GM11168 (cell line): ENCODE data around the gene CDC42EP3.

Experiments used
- in situ Hi-C: fragments of 300-500 bp; cut with MboI; formaldehyde crosslinking; loops from one replicate; pipeline ENCODE4 v1.12.0; 2022; ENCODE audit warnings: low sequenced_read_pairs; ENCODE audit not compliant: unreplicated experiment

CDC42EP3 gene

DNA sequence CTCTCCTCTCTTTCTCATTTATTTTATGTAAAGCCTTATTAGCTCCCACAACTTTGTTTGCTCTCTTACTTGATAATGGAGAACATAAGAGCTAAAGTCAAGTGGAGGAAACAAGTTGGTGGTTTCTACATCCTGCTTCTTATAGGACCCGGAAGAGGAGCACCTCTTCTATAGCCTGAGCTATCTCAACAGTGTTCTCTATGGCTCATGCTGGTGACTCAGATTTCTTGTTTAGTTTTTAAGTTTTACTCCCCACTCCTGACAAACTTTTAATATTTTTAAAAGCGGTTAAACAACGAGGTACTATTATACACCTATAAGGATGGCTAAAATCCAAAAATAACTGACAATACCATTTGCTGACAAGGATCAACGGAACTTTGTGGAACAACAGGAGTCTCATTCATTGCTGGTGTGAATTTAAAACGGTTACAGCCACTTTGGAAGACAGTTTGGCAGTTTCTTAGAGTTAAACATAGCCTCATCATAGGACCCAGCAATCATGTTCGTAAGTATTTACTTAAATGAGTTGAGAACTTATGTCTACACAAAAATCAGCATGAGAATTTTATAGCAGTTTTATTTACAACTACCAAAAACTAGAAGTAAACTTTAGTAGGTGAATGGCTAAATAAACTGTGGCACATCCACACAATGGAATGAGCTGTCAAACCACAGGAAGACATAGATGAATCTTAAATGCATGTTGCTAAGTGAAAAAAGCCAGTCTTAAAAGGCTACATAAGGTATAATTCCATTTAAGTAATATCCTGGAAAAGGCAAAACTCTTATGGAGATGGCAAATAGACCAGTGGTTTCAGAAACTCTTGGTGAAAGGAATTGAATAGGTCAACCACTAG lies 12.7 kb upstream of the CDC42EP3 start:
- in situ Hi-C loops: no loop called here

DNA sequence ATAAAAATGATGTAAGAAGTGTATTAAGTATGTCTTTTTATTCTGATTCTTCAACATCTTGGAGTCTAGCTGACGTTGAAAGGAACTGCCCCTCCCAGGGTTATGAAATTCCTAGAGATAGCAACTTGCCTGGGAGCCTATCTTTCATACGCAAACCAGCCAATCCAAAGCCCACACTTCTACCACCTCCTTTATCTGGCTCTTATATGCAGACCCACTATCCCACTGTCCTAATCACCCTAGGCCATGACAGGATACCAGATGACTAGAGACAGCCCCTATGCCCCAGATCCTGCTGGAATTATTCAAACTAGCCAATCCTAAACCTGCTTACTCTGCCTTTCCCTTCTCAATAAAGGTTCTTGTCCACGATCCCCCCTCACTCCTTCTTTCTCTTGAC lies 11.8 kb upstream of the CDC42EP3 start:
- in situ Hi-C loops: no loop called here

DNA sequence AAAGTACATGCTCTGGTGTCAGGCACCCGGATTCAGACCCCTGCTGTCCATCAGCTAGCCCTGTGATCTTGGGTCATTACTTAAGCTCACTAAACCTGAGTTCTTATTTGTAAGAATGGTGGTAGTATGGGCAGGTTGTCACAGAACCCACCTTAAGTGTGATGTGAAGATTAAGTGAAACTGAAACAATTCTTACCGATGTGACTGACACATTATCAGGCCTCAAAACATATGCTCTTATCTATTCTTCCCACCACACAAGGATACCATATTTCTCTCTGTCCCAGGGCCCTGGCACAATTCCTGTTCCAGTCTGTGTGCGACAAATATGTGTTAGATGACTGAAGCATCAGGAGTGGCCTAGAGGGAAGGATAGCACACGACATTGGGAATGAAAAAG lies 11.0 kb upstream of the CDC42EP3 start:
- in situ Hi-C loops: no loop called here

DNA sequence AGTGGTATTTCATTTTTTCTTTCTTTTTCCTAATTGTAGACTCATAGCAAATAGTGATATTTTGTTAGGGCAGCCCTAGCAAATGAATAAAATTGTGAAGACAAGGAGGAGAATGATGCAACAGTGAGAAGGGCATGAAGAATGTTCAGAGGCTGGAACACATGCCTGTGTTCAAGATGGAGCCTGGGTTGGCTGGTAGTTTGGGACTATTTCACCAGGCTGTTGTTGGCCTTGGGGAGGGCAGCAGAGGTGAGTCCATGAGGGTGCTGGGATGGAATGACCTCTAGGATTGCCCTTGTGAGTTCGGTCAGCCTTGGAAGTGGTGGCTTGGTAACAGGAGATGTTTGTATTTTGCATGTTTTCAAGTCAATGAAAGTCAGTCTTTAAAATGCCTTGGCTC lies 10.1 kb upstream of the CDC42EP3 start:
- in situ Hi-C loops: no loop called here

DNA sequence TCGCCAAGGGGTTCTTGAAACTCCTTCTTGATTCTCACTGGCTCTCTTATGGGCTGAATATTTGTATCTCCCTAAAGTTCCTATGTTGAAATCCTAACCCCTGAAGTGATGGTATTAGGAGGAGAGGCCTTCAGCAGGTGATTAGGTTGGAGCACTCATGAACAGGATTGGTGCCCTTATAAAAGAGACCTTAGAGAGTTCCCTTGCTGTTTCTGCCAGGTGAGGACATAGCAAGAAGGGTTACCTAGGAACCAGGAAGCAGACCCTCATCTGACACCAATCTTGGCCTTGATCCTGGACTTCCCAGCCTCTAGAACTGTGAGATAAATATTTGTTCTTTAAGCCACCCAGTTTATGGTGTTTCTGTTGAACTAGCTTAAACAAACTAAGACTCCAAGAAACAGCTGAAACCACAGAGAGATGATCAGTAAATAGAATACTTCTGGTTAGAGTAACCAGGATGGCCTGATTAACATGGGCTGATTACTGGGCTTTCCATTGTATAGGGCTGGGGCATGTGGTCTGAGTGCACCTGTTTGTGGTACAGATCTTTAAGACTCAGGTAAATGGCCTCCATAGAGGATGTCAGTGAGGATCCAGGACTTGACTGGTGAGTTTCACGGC lies 7.7 kb upstream of the CDC42EP3 start:
- in situ Hi-C loops: no loop called here

DNA sequence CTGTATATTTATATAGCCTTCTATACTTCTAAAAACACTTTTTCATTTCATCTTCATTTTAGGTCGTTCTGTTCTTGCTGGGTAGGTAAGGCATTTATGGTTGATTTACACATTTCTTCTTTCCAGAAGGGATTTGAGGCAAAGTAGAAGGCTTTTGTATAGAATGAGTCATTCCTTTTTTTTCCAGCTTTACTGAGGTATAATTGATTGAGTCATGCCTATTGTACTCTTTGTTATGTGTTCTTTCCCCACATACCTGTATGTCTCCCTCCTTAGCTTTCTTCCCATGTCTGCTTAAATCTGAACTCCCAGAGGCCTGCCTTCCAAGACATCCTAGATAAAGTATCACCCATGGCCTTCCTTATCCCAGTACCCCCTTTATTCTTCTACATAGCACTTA lies 4.8 kb upstream of the CDC42EP3 start:
- in situ Hi-C loops: no loop called here

DNA sequence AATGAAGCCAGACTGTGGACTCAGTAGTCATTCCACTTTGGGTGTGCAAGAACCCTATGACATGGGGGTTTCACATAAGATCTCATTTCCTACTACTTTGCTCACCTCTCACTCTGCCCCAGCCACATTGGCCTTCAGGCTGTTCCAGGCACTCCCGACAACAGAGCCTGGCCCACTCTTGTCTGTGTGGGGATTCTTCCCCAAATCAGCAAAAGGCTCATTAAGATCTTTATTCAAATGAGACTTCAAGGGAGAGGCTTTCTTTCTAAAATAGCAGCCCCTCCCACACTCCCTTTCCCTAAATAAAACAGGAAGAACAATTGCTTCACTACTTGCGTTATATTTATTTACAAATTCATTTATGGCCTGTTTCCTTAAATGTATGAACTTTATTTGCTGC lies 3.5 kb upstream of the CDC42EP3 start:
- in situ Hi-C loops: no loop called here

DNA sequence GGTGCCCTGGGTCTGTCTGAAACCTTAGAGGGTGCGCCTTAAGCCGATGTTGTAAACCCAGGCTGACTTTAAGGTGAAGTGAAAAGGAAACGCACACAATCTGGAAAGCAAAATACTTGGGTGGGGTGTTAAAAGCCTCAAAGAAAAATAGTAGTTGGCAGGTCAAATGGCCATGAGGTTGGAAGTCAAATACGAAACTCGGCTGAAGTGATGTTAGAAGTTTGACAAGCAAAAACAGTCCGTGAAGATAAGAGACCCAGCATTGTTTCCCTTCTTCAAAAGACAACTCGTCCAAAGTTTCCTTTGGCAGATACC lies 1.4 kb upstream of the CDC42EP3 start:
- in situ Hi-C loops: no loop called here

DNA sequence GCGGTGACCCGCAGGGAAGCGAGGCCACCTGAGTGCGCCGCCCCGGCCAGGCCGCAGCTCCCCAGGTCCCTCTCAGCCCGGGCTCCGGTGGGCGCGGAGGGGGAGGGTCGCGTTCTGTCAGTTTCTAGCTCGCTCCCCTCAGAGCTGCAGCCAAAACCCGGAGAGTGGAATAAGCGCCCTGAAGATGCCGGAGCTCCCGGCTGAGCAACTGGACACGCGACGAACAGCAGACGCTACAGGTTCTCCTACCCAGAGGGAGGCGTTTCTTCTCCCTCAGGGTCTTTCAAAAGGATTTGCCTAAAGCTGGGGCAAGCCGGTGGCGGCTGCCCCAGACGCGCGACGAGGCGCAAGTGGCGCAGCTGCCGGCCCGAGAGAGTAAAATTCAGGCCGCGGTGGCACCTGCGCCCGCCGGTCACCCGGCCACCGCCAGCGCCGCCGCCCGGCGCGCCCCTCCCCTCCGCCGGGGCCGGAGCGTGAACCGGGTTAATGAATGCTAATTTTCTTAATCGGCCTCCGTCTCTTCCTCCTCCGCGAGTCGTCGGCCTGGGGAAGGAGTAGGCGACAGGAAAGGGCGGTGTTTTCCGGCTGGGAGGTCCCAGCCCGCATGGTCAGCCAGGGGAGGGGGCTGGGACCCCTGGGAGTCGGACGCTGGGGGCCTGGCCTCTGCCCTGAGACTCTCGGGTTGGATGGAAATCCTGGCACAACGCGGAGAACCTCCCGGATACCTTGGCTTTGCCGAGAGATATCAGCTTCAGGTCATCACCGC lies 845 bp upstream of the CDC42EP3 start:
- in situ Hi-C loops: no loop called here

DNA sequence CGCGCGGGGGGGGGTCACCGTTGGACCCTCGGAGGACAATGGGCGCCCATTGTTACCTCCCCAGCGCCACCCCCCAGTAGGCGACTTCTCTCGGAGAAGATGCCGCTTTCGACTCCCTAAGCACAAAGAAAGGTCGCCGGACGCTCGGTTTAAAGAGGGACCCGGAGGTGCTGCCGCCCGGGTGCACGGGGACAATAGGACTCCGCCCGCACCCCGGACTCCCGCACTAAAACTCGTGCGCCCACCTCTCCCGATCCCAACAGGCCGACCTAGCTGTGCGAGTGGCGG lies 318 bp upstream of the CDC42EP3 start:
- in situ Hi-C loops: no loop called here

DNA sequence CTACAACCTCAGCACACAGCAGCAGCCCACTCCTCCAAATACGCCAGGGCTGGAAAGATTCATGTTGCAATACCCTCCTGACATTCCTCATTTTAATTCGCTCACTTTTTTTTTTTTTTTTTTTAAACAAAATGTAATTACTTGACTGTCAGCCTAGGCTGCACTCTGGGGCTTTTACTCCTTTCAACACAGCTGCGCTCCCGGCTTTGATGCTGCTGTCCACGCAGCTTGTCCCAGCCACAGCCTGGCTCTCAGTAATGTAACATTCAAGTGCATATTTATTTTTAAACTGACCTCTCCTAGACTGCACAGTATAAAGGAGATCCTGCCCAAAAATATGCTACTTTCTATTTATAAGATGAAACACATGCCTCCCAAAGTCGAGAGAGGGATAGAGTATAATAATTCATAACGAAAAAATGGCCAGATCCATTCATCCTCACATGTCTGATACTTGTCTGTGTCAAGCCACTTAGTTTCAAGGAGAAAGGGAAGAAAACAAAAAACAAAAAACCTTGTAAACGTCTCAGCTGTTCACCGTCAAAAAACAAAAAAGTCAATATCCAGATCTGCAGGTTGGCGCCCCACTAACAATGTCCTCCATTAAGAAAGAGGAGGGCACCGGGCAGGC lies 949 bp downstream of the CDC42EP3 start:
- in situ Hi-C loops: no loop called here

DNA sequence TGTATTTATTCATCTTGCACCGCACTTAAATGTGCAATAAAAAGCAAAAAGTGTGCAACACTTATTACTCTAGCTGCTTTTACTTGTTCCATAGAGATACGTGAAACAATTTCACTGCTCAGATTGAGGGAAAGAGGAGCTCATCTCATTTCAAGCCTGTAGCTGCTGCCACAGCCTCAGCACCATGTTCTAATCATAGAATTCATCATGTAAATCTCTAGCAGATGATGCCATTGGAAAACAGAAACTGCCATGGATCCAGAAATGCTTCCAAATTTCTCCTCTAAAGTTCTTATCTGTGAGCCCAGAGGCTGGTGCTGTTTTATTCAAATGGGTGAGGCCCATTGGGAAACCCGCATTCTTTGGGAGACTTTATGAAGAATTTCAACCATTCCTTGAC lies 2.0 kb downstream of the CDC42EP3 start:
- in situ Hi-C loops: loop anchor here (10.0 kb wide), 1 partner anchor 255 kb away; no protein-coding TSS in a partner anchor

DNA sequence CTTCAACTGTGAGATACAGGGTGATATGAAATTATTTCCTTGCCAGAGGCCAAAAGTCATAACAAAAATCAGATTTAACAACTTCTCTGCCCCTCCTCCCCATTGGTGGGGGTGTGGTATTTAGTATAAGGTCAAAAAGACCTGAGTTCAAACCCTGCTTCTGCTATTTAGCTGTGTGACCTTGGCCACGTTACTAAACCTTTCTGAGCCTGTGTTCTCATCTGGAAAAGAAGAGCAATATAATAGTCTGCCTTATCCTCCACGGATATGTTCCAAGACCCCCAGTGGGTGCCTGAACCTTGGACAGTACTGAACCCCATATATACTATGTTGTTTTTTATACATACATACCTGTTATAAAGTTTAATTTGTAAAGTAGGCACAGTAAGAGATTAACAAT lies 3.7 kb downstream of the CDC42EP3 start:
- in situ Hi-C loops: loop anchor here (10.0 kb wide), 1 partner anchor 253 kb away; no protein-coding TSS in a partner anchor

DNA sequence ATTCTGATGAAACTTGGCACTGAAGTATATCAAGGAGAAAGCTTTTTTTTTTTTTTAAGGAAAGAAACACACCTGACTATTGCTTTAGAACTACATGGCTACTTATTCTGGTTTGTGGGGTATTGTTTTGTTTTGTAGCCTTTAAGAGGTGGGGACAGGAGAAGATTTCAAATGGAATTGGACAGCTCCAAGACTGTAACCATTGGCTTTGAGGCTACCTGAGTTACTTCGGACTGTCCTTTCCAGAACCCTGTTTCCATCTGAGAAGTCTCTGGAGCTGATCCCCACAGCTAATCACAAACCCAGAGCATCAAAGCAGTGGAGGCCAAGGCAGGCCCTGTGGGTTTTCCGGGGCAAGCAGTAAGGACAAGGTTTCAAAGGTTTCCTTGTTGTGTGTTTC lies 4.7 kb downstream of the CDC42EP3 start:
- in situ Hi-C loops: loop anchor here (10.0 kb wide), 1 partner anchor 252 kb away; no protein-coding TSS in a partner anchor

DNA sequence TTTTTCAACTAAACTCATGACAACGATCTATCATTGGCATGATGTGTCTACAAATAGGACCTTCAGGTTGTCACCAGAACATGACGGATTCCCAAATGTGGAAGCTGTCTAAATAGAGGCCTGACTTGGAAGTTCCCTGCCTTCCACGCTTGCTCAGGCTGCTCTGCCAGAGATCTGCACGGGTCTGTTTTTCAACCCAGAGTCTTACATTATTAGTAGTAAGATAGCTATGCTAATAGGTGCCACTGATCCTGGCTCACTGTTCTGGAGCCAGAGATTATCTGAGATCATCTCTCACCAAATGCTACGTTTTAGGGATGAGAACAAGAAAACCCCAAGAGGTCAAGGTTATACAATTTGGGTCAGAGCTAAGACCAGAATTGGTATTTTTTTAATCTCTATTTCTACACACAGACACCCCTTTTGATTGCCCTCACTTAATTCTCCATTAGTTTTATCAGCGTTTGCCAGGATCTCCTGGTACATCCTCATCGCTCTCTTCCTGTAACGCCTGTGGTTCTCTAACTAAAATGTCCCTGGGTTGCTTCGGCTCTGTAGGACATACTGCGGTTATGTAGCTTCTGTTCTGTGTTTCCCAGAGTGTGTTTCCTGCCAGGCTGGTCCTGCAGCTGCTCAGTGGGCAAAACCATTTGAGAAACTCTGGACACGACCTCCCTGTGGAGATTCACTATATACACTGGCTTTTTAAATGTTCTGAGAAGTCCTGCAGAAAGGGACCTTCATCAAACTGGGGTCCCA lies 5.7 kb downstream of the CDC42EP3 start:
- in situ Hi-C loops: loop anchor here (10.0 kb wide), 1 partner anchor 251 kb away; no protein-coding TSS in a partner anchor

DNA sequence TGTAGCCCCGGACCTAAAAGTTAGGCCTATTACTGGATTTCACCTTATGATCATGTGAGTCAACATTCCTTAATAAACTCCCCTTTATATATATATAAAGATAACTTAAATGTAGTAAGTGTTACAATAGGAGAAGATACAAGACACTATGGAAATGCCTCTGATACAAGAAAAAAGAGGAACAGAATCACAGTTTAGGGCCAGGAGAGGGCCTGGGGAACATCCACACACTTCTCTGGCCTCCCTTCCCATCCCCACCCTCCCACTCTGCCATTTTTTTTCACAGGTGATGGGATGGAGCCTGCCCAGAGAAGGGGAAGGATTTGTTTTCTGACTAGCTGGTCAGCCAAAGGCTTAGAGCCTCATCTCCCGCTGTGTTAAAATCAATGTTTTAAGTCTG lies 6.4 kb downstream of the CDC42EP3 start:
- in situ Hi-C loops: loop anchor here (10.0 kb wide), 1 partner anchor 250 kb away; no protein-coding TSS in a partner anchor

DNA sequence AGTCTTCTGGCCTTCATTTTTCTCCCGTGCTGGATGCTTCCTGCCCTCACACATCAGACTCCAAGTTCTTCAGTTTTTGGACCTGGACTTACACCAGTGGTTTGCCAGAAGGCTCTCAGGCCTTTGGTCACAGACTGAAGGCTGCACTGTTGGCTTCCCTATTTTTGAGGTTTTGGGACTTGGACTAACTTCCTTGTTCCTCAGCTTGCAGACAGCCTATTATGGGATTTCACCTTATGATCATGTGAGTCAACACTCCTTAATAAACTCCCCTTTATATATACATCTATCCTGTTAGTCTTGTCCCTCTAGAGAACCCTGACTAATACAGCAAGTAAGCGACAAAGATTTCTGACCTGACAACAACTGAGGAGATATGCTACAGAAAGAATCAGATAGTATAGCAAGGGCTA lies 7.2 kb downstream of the CDC42EP3 start:
- in situ Hi-C loops: loop anchor here (10.0 kb wide), 1 partner anchor 249 kb away; no protein-coding TSS in a partner anchor

DNA sequence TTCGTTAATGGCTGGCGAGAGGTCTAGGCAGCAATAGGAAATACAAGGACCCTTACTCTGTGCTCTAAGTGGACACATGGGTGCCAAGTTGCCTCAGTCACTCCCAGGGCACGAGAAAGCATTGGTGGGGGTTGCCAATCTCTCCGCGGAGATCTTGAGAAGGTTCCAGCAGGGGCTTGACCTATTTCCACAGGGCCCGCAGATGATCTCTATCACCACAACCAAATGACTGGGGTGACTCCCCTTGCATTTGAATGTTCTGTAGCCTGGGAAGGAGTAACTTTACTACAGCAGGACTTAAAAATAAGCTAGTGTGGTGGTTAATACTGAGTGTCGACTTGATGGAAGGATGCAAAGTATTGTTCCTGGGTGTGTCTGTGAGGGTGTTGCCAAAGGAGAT lies 8.1 kb downstream of the CDC42EP3 start:
- in situ Hi-C loops: loop anchor here (10.0 kb wide), 1 partner anchor 249 kb away; no protein-coding TSS in a partner anchor

DNA sequence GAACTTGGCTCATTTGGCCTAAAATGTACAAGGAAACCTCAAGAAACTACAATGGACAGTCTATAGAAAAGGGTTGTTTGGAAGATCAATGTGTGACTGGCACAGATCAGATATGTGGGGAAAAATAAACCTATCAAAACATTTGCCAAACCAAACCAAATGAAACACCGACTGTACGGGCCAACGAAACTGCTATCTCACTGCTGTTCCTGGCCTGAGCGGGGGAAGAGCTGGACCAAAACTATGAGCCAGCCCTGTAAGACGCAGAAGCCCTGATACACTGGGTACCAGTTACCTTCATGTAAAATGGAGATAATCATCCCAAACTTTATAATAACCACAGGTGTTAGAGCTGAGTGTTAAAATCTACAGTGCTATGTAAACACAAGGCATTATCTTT lies 11.7 kb downstream of the CDC42EP3 start:
- in situ Hi-C loops: loop anchor here (10.0 kb wide), 1 partner anchor 245 kb away; no protein-coding TSS in a partner anchor

DNA sequence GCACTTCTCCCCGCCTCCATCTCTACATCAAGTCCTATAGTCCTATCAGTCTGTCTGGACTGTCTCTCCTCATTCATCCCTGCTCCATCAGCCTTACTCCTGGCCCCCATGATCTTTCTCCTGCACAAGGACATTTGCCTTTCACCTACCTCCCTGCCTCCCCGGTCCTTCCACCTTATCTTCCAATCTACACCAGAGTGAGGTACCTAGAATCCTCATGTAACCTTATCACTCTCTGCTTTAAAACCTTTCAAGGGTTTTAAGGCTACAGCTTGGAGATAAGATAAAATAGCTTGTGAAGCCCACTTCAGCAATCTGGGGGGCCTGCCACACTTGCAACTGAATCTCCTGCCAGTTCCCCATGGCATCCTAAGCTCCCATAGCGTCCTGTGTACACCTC lies 12.8 kb downstream of the CDC42EP3 start:
- in situ Hi-C loops: no loop called here
